ENCODE data around the gene VPS35L.
A peak's percentile ranks its signal among the peaks of the same experiment; 100 is the strongest.
"Not testable (repeated sequence)": the region's sequence is repeated elsewhere in the genome, so short reads cannot be mapped to it uniquely, and the experiment has no call there.

VPS35L gene

DNA sequence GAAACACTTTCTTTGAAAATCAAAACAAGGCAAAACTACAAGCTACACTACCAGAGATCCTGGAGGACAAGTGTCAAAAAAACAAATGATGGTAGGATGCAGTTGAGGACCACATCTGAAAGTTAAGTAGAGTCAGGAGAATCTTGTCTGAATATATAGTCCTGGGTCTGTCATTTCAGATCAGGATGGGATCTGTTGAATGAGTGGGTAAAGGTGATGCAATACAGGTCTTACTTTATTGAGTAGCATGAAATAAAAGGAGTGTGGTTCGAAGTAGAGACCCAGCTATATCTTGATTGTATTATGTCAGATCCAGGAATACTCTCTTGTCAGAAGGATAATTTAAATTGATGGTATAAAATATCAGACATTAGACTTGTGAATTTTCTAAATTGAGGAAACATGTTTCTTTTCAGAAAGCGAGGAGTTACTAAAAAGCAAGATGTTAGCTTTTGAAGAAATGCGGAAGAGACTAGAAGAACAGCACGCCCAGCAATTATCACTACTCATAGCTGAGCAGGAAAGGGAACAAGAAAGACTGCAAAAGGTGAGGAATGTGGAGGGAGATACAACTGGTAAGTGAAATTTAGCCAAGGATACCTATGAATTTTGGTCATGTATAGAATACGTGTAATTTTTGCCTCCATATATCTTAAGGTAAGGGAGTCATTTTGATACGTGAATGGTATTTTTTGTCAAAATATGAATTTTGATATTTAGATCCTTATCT, 15.1 kb upstream of the VPS35L start:
- no peak for DNase-seq

DNA sequence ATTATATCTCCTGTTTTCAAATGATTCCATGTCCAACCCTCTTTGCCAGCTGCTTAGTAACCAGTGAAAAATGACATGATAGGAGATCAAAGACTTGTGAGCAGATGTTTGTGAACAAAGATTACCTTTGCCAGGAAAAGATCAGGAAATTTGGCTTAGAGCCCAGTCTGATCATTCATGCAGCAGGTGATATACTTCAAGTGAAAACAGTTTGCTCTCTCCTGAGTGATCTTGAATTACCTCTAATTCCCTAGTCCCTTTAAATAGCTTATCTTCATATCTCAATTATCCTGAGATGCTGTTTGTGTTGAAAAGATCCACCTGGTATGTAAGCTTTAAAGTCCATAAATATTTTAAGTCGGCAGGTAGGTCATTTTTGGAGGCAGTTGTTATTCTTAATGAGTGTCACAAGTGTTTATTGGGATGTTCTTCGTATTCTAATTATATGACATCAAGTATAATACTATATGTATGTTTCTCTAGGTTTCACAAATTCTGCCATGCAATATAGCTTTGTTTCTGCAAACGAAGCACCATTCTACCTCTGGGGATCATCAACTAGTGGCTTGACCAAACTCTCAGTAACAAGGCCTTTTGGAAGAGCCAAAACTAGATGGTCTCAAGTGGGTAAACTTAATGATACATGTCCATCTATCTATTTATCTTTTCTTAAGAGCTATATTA, 13.2 kb upstream of the VPS35L start:
- DNase-seq = no peak

DNA sequence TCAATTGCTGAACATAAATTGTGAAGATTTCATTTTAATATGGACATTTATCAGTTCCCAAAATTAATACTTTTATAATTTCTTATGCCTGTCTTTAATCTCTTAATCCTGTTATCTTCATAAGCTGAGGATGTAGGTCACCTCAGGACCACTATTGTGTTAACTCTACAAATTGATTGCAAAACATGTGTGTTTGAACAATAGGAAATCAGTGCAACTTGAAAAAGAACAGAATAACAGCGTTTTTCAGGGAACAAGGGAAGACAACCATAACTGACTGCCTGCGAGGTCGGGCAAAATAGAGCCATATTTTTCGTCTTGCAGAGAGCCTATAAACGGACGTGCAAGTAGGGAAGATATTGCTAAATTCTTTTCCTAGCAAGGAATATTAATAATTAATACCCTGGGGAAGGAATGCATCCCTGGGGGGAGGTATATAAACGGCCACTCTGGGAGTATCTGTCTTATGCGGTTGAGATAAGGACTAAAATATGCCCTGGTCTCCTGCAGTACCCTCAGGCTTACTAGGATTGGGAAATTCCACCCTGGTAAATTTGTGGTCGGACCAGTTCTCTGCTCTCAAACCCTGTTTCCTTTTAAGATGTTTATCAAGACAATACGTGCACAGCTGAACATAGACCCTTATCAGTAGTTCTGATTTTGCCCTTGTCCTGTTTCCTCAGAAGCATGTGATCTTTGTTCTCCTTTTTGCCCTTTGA, 12.1 kb upstream of the VPS35L start:
- not testable (repeated sequence) for DNase-seq

DNA sequence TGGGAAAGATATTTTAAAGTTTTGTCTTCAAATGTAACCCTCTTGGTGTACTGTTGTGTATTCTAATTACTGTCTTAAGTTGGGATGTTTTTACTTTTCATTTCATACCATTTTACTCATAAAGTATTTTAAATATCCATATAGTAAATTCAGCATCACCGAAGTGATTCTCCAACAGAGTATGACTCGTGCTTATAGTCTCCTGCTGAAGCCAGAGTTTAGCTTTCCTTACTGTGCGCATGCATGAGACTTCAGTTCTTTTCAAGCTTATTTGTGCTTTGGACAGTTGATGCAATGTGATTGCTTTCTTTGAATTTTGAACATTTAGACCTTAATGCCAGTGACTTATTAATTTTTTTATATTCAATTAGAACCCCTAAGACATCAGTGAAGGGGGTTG, 7.4 kb upstream of the VPS35L start:
- no peak for DNase-seq

DNA sequence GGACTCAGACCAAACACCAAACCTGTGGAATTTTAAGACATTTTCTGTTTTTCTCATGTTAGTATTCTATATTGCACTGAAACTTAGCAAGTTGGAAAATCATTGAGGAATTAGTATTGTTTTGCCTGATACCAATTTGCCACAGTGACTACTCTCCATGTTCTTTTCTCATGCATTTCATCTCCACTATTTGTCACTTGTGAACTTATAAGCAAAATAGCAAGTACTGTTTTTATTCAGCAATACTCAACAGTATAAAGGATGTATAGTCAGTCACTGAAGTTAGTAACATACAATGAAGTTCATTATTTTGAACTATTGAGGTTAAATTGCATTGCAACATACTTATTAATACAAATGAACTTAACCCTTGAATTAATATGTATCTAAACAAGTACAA, 5.8 kb upstream of the VPS35L start:
- no peak for DNase-seq

DNA sequence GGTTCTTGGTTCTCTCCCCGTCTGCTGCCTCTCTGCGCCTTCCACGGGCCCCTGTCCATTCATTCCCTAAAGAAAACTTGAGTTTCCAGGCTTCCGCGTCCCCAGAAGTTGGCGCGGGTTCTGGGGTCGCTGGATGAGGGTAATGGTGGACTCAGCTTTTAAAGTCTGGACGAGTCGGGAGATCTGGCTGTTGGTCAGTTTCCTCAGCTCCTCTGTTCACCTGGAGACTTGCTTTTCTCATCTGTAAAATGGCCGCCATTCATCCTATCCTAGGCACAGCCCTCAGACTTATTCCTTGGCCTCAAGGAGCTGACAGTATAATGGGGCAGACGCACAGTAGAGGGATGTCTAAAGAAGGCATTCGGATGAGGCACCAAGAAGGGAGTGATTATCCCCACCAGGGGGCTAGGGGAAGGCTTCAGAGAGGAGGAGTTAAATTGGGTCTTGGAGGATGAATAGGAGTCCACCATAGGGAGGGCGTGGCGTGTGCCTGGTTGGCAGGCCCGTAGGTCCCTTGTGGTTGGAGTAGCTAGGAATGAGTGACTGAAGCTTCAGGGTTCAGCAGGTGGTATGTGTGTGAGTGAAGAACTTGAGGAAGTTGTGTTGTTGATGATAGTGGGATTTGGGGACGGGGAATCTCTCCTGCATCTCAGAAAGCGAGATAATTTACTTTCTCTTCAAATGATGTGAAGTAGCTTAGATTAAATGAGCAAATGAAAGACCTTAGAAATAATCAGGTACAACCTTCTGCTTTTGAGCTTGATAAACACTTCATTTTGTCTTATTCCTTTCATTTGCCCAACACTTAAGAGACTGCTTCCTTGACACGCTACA, 652 bp downstream of the VPS35L start:
- DNase-seq = peak; percentile 52

DNA sequence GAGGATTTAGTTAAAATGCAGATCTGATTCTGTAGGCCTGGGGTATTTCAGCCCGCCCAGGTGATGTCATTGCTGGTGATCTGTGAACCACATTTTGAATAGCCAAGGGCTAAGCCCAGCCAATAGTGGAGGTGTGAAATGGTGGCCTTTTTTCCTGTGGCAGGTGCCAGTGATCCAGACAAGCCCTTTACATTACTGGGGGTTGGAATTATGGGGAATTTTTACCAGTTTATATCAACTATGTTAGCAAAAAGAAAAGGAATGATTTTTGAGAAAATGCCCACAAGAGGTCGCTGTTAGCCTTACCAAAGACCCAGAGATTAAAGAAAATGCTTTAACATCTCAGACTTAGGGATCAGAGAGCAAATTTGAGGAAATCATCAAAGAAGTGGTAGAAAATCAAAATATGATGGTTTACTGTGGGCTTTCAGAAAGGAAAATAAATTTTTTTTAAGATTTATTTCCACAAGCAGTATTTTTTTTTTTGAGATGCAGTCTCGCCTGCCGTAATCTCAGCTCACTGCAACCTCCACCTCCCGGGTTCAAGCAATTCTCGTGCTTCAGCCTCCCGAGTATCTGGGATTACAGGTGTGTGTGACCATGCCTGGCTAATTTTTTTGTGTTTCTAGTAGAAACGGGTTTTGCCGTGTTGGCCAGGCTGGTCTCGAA, 3.9 kb downstream of the VPS35L start:
- DNase-seq = peak; percentile 55

DNA sequence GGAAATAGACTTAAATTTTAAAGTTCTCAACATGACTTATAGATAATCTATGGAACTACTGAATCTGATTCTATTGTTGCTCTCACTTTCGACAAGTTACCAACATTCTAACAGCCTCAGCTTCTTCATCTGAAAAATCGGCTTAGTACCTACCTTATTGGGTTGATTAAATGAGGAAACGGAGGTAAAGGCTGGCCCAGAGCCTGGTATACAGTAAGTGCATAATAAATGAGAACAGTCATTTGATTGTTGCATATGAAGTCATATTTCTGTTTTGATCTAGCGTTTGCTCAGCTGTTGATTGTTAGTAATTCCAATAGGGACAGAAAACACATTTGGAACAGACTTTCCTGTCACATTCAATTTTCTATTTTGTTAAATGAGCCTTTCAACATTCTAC, 4.6 kb downstream of the VPS35L start:
- DNase-seq = no peak

DNA sequence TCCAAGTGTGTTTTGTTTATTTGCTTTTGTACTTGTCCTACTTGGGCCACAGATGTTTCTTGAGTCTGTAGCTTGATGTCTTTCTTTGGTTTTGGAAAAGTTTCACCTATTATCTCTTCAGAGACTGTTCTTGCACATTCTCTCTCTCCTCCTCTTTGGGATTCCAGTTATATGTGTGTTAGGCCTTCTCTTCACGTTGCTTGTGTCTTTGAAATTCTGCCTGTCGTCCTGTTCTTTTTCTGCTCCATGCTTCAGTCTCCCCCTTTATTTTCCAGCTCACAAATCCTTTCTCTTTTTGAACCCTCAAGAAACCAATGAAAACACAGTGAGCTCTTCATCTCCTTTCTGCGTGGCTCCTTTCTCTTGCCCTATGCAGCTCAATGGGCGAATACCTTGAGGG, 7.9 kb downstream of the VPS35L start:
- DNase-seq = no peak

DNA sequence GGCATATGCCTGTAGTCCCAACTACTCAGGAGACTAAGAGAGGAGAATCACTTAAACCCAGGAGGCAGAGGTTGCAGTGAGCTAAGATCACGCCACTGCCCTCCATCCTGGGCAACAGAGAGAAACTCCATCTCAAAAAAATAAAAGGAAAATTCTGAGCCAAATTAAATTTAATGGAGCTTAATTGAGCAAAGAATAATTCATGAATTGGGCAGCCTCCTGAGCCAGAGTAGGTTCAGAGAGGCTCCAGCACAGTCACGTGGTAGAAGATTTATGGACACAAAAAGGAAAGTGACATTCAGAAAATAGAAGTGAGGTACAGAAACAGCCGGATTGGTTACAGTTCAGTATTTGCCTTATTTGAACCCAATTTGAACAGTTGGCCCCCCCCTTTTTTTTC, 10.9 kb downstream of the VPS35L start:
- no peak for DNase-seq

DNA sequence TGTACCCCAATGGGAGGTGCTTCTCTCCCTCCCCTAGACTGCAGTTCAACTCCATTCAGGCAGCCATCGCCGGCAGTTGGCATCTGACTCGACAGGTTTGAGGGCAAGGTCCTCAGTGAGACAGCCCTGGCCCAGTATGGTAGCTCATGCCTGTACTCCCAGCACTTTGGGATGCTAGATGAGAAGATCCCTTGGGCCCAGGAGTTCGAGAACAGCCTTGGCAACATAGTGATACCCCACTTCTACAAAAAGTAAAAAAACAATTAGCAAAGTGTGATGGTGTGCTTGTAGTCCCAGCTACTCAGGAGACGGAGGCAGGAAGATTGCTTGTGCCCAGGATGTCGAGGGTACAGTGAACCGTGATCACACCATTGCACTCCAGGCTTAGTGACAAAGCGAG, 12.1 kb downstream of the VPS35L start:
- DNase-seq = no peak

DNA sequence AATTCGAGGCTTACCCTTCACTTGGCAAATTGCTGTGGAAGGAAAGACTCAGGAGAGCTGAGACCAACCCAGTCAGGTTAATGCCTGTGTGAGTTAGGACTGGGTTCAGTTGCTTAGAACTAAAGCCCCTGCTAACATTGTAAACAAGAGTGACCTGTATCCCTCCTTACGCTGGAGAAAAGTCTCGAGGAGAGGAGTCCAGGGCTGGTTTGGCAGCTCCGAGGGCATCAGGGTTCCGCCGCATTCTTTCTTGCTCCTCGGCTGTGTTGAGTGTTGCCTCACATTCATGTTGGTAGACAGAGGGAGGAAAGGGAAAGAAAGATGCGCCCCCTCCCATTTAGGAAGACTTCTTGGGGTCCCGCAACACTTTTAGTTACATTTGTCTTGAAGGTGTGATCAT, 18.5 kb downstream of the VPS35L start:
- no peak for DNase-seq

DNA sequence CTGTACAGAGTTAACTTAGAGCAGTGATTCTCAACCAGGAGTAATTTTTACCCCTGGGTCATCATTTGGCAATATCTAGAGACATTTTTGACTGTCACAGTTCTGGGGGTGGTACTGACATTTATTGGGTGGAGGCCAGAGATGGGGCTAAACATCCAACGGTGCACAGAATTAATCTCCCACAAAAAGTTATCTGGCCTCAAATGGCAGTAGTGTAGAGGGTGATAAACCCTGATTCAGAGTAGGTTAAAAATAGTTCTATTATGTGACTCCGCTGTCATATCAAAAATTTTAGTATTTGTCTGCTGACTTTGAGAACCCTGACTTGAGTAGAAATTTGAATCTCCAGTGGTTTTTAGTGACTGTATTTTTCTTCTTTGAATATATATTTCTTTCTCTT, 19.1 kb downstream of the VPS35L start:
- no peak for DNase-seq

DNA sequence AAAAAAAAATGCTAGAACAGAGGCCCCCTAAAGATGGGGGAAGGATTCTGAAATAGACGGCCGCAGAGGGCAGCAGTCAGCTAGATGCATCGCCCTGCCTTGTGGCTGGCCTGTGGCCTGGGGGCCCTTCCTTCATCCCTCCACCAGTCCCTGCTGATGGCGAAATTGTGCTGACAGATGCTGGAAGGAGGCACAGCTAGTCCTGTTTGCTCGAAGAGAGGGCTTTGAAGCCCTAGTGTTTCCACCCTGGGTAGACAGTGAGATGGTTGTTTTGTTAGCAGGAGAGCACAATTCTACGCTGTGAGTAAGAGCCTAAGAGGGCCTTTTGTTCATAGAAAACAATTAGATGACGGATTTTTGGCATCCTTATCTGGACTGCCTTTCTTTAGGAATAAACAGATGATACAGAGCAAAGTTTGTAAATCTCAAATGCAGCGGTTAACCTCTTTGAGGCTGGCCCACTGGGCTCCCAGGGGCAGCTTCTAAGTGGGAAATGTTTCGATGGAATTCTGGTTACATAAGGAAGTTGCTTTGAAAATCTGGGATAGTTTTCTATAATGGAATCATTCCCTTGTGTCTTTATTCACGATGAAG, 23.0 kb downstream of the VPS35L start:
- no peak for DNase-seq

DNA sequence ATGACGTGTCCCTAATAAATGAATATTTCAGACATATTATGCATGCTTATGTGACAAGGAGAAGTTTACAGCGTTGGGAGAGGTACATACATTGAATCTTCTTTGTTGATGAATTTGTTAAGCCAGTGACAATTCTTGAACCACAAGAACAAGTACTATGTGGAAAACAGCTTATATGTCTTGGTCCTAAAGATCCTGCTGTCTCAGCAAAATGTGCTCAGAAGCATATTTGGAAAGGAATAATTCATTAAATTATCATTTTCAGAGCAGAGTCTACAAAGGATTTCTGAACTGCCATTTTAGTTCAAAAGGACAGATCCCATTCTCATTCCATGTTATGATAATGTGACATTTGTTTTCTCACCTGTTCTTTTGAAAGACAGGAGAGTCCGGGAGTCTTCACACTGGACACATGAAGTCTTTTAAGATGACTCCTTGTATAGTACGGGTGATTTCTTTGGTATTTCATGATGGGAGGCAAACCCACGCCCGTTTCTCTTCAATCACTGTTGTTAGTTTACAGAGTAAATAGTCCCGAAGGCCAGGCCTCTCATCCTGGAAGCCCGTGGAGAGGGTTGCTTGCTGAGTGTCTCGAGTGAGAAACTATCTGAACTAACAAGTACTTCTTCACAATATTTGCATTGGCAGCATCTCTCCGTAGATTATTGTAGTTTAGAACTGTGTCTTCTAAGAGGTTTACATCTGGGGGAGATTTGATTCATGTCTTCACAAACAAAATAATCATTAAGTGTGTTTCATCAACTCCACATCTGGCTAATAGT, 26.7 kb downstream of the VPS35L start:
- DNase-seq = no peak

DNA sequence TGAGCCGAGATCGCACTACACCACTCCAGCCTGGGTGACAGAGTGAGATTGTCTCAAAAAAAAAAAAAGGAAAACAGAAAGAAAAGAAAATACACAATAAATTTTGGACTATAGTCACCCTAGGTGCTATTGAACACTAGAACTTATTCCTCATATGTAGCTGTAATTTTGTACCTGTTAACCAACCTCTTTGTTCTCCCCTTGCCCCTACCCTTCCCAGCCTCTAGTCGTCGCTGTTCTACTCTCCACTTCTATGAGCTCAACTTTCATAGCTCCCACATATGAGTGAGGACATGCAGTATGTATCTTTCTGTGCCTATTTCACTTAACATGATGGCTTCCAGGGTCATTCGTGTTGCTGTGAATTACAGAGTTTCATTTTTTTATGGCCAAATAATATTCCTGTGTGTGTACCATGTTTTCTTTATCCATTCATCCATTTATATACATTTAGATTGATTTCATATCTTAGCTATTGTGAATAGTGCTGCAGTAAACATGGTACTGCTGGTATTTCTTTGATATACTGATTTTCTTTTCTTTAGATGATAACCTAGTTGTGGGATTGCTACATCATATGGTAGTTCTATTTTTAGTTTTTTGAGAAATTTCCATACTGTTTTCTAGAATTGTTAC, 28.3 kb downstream of the VPS35L start:
- DNase-seq = peak; percentile 43

DNA sequence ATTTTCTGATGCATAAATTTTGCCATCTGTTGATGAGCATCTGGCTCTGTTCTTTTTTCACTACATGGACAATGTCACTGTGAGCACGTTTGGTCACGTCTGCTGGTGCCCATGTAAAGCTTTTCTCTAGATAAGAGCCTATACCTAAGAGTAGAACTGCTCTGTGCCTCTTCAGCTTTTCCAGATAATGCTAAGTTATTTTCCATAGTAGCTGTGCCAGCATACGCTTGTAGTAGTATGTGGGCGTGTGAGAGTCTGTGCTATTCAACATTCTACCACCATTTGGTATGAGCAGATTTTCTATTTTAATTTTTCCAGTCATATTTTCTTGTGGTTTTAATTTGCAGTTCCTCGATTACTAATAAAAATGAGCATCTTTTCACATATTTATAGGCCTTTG, 33.2 kb downstream of the VPS35L start:
- DNase-seq = no peak

DNA sequence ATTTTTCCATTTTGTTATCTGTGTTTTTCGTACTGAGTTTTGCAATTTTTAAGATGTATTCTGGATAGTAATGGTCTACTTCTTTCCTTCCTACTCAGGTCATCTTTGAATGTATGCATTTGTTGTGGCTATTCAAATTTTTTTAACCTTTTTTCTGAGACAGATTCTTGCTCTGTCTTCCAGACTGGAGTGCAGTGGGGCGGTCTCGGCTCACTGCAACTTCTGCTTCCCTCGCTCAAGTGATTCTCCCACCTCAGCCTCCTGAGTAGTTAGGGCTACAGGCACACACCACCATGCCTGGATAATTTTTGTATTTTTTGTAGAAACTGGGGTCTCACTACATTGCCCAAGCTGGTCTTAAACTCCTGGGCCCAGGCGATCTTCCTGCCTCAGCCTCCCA, 33.6 kb downstream of the VPS35L start:
- DNase-seq = no peak

DNA sequence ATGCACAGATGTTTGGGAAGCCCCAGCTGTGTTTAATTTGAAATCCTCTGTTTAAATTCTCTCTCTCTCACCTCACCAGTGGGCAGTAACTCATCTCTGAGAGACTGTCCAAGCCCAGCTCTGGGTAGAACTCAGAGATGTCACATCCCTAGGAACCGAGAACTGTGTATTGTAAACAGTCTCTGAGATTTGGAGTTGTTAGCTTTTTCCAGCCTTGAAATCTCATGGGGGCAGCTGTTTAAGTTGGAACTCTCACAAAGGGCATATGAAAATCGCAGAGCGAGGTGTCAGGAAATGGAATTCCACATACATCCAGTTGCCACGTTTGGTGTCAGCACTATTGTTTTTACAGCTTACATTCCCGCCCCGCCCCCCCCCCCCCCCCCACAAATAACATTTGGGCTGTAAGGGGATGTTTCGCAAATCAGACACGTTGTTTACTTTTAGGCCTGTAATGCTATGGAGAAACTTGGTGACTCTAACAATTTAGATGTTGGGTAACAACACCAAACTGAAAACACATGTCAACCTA, 34.3 kb downstream of the VPS35L start:
- DNase-seq = peak; percentile 76

DNA sequence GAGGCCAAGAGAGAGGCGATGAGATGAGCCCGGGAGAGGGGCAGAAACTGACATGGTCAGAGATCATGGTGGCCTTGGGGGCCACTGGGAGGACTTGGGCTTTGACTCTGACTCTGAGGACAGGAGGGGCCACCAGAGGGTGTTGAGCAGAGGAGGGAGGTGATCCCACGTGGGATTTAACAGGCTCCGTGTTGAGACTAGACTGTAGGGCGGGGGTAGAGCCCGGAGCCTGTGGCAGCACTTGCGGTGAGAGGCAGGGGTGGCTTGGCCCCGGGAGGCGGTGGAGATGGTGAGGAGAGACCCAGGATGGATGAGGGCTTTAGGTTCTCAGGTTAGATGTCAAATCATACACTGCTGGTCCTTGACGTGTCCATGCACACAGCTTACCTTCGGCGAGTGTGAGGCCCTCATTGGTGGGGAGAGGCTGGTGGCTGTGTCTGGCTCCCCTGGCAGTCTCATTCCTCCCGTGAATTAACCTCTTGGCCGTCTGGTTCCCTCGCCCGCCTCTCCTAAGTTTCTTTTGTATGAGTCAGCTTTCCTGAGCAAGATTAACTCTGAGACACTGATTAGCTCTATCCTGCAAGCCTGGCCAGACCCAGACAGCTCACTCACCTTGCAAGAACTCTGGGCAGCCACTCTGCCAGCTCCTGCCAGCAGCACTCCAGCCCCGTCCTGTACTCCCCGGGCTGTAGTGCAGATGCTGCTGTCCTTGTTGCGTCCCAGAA, 39.7 kb downstream of the VPS35L start:
- peak; percentile 76 for DNase-seq
